ENCODE data around the gene DDX20. TPM values are rescaled to one million over a fixed set of nuclear protein-coding genes. Genes with fewer than 3 reads are reported as not detected.
A peak's percentile ranks its signal among the peaks of the same experiment; 100 is the strongest.

Gene DDX20
- total RNA-seq, 1 donor from 2014 or later = 15.4 TPM

DNA sequence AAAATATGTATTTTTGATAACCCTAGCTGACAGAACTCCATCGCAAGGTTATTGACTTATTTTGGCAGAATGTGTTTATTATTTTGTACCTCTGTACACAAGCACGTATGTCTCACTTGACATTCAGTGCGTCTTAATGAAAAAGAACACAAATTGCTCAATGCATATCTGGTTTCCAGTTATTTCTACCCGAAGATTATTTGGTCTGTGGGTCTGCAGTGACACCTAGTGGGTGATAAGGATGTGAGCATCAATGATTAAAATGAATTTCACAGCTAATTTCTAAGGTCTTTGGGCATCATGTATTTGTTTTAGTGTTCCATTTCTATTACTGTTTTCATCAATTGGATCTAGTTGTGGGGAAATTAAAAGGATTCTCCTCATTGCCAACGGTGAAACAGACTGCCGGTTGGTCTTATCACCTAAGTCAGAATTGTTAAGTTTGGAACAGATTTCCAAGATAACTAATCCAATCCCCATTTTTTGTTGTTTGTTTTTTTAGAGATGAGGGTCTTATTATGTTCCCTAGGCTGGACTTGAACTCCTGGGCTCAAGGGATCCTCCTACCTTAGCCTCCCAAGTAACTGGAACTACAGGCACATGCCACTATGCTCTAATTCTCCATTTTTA is 13.9 kb downstream of the DDX20 start:
- Histone ChIP-seq H3K9me3 (ENCODE audit: insufficient read depth, low read depth, low read length) (no peaks in the 10 kb centered on the region), H3K4me2 (ENCODE audit: low read length) (no peak overlapping the region), H3K27ac (ENCODE audit: low read depth, low read length) (no peak overlapping the region), H3K9ac (ENCODE audit: low read length) (no peak overlapping the region), H3K27me3 (ENCODE audit: insufficient read depth, low read length) (no peaks in the 10 kb centered on the region), H4K20me1 (ENCODE audit: insufficient read depth, low read length) (peaks cover 11% of the 10 kb centered on the region), H3K79me2 (ENCODE audit: insufficient read depth, low read length) (peaks cover 3% of the 10 kb centered on the region), H3K4me1 (ENCODE audit: insufficient read depth, low read length) (no peaks in the 10 kb centered on the region), H3K36me3 (ENCODE audit: insufficient read depth, low read length) (peaks cover 13% of the 10 kb centered on the region), H2AFZ (ENCODE audit: low read depth, low read length) (no peak overlapping the region), H3K4me3 (ENCODE audit: insufficient read depth, low read depth, low read length) (no peak overlapping the region)
- peak; percentile 43 for DNase-seq (ENCODE audit: low read depth)
- TF ChIP-seq, protein P1, sequence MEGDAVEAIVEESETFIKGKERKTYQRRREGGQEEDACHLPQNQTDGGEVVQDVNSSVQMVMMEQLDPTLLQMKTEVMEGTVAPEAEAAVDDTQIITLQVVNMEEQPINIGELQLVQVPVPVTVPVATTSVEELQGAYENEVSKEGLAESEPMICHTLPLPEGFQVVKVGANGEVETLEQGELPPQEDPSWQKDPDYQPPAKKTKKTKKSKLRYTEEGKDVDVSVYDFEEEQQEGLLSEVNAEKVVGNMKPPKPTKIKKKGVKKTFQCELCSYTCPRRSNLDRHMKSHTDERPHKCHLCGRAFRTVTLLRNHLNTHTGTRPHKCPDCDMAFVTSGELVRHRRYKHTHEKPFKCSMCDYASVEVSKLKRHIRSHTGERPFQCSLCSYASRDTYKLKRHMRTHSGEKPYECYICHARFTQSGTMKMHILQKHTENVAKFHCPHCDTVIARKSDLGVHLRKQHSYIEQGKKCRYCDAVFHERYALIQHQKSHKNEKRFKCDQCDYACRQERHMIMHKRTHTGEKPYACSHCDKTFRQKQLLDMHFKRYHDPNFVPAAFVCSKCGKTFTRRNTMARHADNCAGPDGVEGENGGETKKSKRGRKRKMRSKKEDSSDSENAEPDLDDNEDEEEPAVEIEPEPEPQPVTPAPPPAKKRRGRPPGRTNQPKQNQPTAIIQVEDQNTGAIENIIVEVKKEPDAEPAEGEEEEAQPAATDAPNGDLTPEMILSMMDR (IDR thresholded peaks at IDR 0.05; ENCODE audit: insufficient read depth, low read depth, low read length) = peak; percentile 93
- TF ChIP-seq EZH2 (IDR thresholded peaks at IDR 0.05; ENCODE audit: insufficient read depth, low read length) = no peak
- FAIRE-seq = peak; percentile 70
- Mint-ChIP-seq H3K36me3 (ENCODE audit: low read depth, unreplicated experiment) (no peaks in the 10 kb centered on the region), H3K4me1 (ENCODE audit: low read depth, unreplicated experiment) (peaks cover 8% of the 10 kb centered on the region), H3K9me3 (ENCODE audit: unreplicated experiment) (no peaks in the 10 kb centered on the region), H3K27me3 (ENCODE audit: low read depth, unreplicated experiment) (no peaks in the 10 kb centered on the region), H3K4me3 (ENCODE audit: unreplicated experiment) (no peak overlapping the region), H3K27ac (ENCODE audit: unreplicated experiment) (peak overlapping the region; percentile 11)

DNA sequence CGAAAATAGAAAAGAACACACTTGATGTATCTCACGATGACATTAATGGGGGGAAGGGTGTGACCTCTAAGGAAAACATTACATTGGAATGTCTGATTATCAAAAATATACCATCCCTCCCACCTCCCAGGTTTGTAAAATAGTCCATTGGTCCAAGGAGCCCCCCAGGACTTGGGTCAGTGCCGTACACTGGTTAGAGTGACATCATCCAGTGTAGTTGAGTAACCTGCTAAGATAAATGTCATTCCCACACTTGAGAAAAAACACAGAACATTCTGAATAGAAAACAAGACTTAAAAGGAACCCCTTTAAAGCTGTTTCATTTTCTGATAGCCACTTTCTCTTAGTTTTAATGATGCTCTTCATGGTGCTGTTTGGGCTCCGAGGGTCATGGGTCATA is 15.2 kb downstream of the DDX20 start:
- H3K27me3 Mint-ChIP-seq (ENCODE audit: low read depth, unreplicated experiment) = no peaks in the 10 kb centered on the region
- peaks cover 8% of the 10 kb centered on the region for H3K4me1 Mint-ChIP-seq (ENCODE audit: low read depth, unreplicated experiment)
- FAIRE-seq (no peak), DNase-seq (ENCODE audit: low read depth) (no peak)
- Histone ChIP-seq H3K27ac (ENCODE audit: low read depth, low read length) (no peak overlapping the region), H4K20me1 (ENCODE audit: insufficient read depth, low read length) (peaks cover 11% of the 10 kb centered on the region), H3K4me3 (ENCODE audit: insufficient read depth, low read depth, low read length) (no peak overlapping the region), H3K79me2 (ENCODE audit: insufficient read depth, low read length) (peaks cover 3% of the 10 kb centered on the region), H2AFZ (ENCODE audit: low read depth, low read length) (no peak overlapping the region), H3K9ac (ENCODE audit: low read length) (no peak overlapping the region), H3K36me3 (ENCODE audit: insufficient read depth, low read length) (peaks cover 7% of the 10 kb centered on the region), H3K4me1 (ENCODE audit: insufficient read depth, low read length) (no peaks in the 10 kb centered on the region), H3K27me3 (ENCODE audit: insufficient read depth, low read length) (no peaks in the 10 kb centered on the region), H3K4me2 (ENCODE audit: low read length) (no peak overlapping the region), H3K9me3 (ENCODE audit: insufficient read depth, low read depth, low read length) (no peaks in the 10 kb centered on the region)
- no peaks in the 10 kb centered on the region for H3K36me3 Mint-ChIP-seq (ENCODE audit: low read depth, unreplicated experiment)
- TF ChIP-seq, protein P1 (IDR thresholded peaks at IDR 0.05; ENCODE audit: insufficient read depth, low read depth, low read length) = no peak
- no peak for TF ChIP-seq EZH2 (IDR thresholded peaks at IDR 0.05; ENCODE audit: insufficient read depth, low read length)
- H3K27ac Mint-ChIP-seq (ENCODE audit: unreplicated experiment) = no peak overlapping the region
- no peaks in the 10 kb centered on the region for H3K9me3 Mint-ChIP-seq (ENCODE audit: unreplicated experiment)
- H3K4me3 Mint-ChIP-seq (ENCODE audit: unreplicated experiment) = no peak overlapping the region

DNA sequence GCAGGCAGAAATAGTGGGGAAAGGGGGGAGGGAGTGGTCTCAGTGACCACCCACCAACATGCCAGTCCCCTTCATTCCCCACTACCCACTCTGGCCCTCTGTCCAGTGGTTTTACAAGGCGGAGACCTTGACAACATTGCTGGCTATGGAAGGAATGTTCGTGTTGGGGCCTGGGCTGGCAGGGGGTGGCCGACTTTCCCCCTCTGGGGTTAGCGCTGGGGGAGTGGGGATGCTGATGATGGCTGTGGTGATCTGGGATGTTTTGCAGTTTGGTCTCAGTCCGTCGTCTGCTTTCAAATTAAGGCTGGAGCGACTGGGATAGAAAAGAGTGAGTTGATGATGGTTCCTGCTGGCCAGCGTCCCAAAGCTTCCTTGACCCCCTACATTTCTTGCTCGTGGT is 20.3 kb downstream of the DDX20 start:
- no peak overlapping the region for H3K4me3 ChIP-seq (ENCODE audit: insufficient read depth, low read depth, low read length)
- H3K4me3 Mint-ChIP-seq (ENCODE audit: unreplicated experiment) = no peak overlapping the region
- FAIRE-seq (no peak), DNase-seq (ENCODE audit: low read depth) (no peak)
- H3K9me3 Mint-ChIP-seq (ENCODE audit: unreplicated experiment) = peaks cover 3% of the 10 kb centered on the region
- H4K20me1 ChIP-seq (ENCODE audit: insufficient read depth, low read length) = no peaks in the 10 kb centered on the region
- H3K79me2 ChIP-seq (ENCODE audit: insufficient read depth, low read length) = no peaks in the 10 kb centered on the region
- no peak overlapping the region for H3K27ac ChIP-seq (ENCODE audit: low read depth, low read length)
- H3K27me3 ChIP-seq (ENCODE audit: insufficient read depth, low read length) = no peaks in the 10 kb centered on the region
- H3K36me3 ChIP-seq (ENCODE audit: insufficient read depth, low read length) = no peaks in the 10 kb centered on the region
- peaks cover 35% of the 10 kb centered on the region for H3K4me1 Mint-ChIP-seq (ENCODE audit: low read depth, unreplicated experiment)
- H3K9ac ChIP-seq (ENCODE audit: low read length) = no peak overlapping the region
- H3K4me1 ChIP-seq (ENCODE audit: insufficient read depth, low read length) = peaks cover 6% of the 10 kb centered on the region
- H3K9me3 ChIP-seq (ENCODE audit: insufficient read depth, low read depth, low read length) = no peaks in the 10 kb centered on the region
- H3K27me3 Mint-ChIP-seq (ENCODE audit: low read depth, unreplicated experiment) = no peaks in the 10 kb centered on the region
- H2AFZ ChIP-seq (ENCODE audit: low read depth, low read length) = no peak overlapping the region
- H3K36me3 Mint-ChIP-seq (ENCODE audit: low read depth, unreplicated experiment) = no peaks in the 10 kb centered on the region
- TF ChIP-seq, protein P1 (IDR thresholded peaks at IDR 0.05; ENCODE audit: insufficient read depth, low read depth, low read length) = no peak
- no peak for TF ChIP-seq EZH2 (IDR thresholded peaks at IDR 0.05; ENCODE audit: insufficient read depth, low read length)
- H3K4me2 ChIP-seq (ENCODE audit: low read length) = no peak overlapping the region
- H3K27ac Mint-ChIP-seq (ENCODE audit: unreplicated experiment) = no peak overlapping the region

All from astrocyte (in vitro differentiated cells and primary cell).